GM23338 (cell line): ENCODE data around the gene SIK2. TPM values are rescaled to one million over a fixed set of nuclear protein-coding genes. Genes with fewer than 3 reads are reported as not detected.

Experiments used
- ATAC-seq: fragments of 200-7000 bp; cut with Tn5 transposase; 3 replicates; pipeline ENCODE4 v1.9.1; 2020
- DNase-seq: peaks from one replicate; pipeline ENCODE4 v3.0.0-alpha.2; 2015; ENCODE audit warnings: low spot score
- H2AFZ ChIP-seq: fragments of 200-600 bp; sonication (generic); 2 replicates; pipeline ENCODE4 v1.8.0; 2016; ENCODE audit warnings: antibody characterized with exemption, mild to moderate bottlenecking, moderate library complexity
- H3F3A ChIP-seq: fragments of 200-600 bp; sonication (generic); replicated peaks from 2 replicates; pipeline ENCODE4 v1.8.0; 2017; ENCODE audit warnings: antibody characterized with exemption, mixed run types, low read depth
- H3K27ac ChIP-seq: fragments of 200-600 bp; sonication (generic); 2 replicates; pipeline ENCODE4 v1.6.1; 2016; ENCODE audit warnings: low read depth
- H3K27me3 ChIP-seq: fragments of 200-600 bp; sonication (generic); 2 replicates; pipeline ENCODE4 v1.8.0; 2016; ENCODE audit warnings: mild to moderate bottlenecking, mixed run types, moderate library complexity; ENCODE audit not compliant: insufficient read depth
- H3K36me3 ChIP-seq: fragments of 200-600 bp; sonication (generic); 2 replicates; pipeline ENCODE4 v1.8.0; 2016; ENCODE audit warnings: mild to moderate bottlenecking; ENCODE audit not compliant: insufficient read depth
- H3K4me1 ChIP-seq: fragments of 200-600 bp; sonication (generic); 2 replicates; pipeline ENCODE4 v1.8.0; 2016; ENCODE audit warnings: mild to moderate bottlenecking, moderate library complexity; ENCODE audit not compliant: insufficient read depth
- H3K4me2 ChIP-seq: fragments of 200-600 bp; sonication (generic); 2 replicates; pipeline ENCODE4 v1.7.1; 2017; ENCODE audit warnings: mixed run types
- H3K4me3 ChIP-seq: fragments of 200-600 bp; sonication (generic); 2 replicates; pipeline ENCODE4 v1.6.1; 2016; ENCODE audit warnings: mixed run types
- H3K79me2 ChIP-seq: fragments of 200-600 bp; sonication (generic); replicated peaks from 2 replicates; pipeline ENCODE4 v1.8.0; 2017; ENCODE audit warnings: mild to moderate bottlenecking; ENCODE audit not compliant: insufficient read depth
- H3K9me2 ChIP-seq: fragments of 200-600 bp; sonication (generic); 2 replicates; pipeline ENCODE4 v1.8.0; 2017; ENCODE audit not compliant: insufficient read depth
- H4K20me1 ChIP-seq: fragments of 200-600 bp; sonication (generic); replicated peaks from 2 replicates; pipeline ENCODE4 v1.8.0; 2017; ENCODE audit warnings: mild to moderate bottlenecking; ENCODE audit not compliant: insufficient read depth
- H3K27ac Mint-ChIP-seq: 2 replicates; pipeline ENCODE4 v1.8.0; 2020; ENCODE audit warnings: inconsistent platforms, mild to moderate bottlenecking, moderate library complexity, mixed read lengths
- H3K27me3 Mint-ChIP-seq: 3 replicates; pipeline ENCODE4 v1.8.0; 2022; ENCODE audit warnings: low read depth, mild to moderate bottlenecking, moderate library complexity, mixed read lengths, inconsistent platforms; ENCODE audit not compliant: insufficient read depth, poor library complexity
- H3K36me3 Mint-ChIP-seq: 3 replicates; pipeline ENCODE4 v1.8.0; 2021; ENCODE audit warnings: low read depth, mild to moderate bottlenecking, inconsistent platforms, moderate library complexity, mixed read lengths
- H3K4me1 Mint-ChIP-seq: 3 replicates; pipeline ENCODE4 v1.8.0; 2020; ENCODE audit warnings: mild to moderate bottlenecking, inconsistent platforms, mixed read lengths
- H3K4me3 Mint-ChIP-seq: 3 replicates; pipeline ENCODE4 v1.8.0; 2021; ENCODE audit warnings: moderate library complexity, mild to moderate bottlenecking, inconsistent platforms, mixed read lengths
- H3K9me3 Mint-ChIP-seq: 3 replicates; pipeline ENCODE4 v1.8.0; 2020; ENCODE audit warnings: moderate library complexity, mild to moderate bottlenecking, inconsistent platforms, mixed read lengths
- CREB1 ChIP-seq: fragments of 250-450 bp; sonication (Bioruptor Pico); IDR thresholded peaks from 2 replicates; pipeline ENCODE4 v1.5.0; 2020; ENCODE audit warnings: low read depth, mild to moderate bottlenecking, moderate library complexity
- CTCF ChIP-seq, 2 experiments: fragments of 200-600 bp in 1 of 2; sonication (generic) in 1 of 2; conservative IDR thresholded peaks; 2 replicates each; pipeline versions ENCODE4 v1.5.1 to v1.6.1; 2016 to 2017; ENCODE audit warnings: antibody characterized with exemption in 2 of 2, low read depth in 2 of 2, mild to moderate bottlenecking in 2 of 2, moderate library complexity in 1 of 2
- EZH2 ChIP-seq: fragments of 200-600 bp; sonication (generic); IDR thresholded peaks from one replicate; pipeline ENCODE4 v1.8.0; 2017; ENCODE audit warnings: antibody characterized with exemption, mild to moderate bottlenecking, low read depth; ENCODE audit not compliant: unreplicated experiment
- EZH2phosphoT487 ChIP-seq: fragments of 200-600 bp; sonication (generic); IDR thresholded peaks from one replicate; pipeline ENCODE4 v1.8.1; 2018; ENCODE audit warnings: antibody characterized with exemption; ENCODE audit not compliant: unreplicated experiment
- JUNB ChIP-seq: IDR thresholded peaks from one replicate; pipeline ENCODE4 v1.6.1; 2016; ENCODE audit warnings: antibody characterized with exemption; ENCODE audit not compliant: unreplicated experiment
- NANOG ChIP-seq: IDR thresholded peaks from 2 replicates; pipeline ENCODE4 v1.6.1; 2016; ENCODE audit warnings: antibody characterized with exemption, borderline replicate concordance
- POLR2AphosphoS5 ChIP-seq: IDR thresholded peaks from 2 replicates; pipeline ENCODE4 v1.6.1; 2016; ENCODE audit warnings: antibody characterized with exemption, low read depth
- REST ChIP-seq: IDR thresholded peaks from one replicate; pipeline ENCODE4 v1.6.1; 2018; ENCODE audit warnings: antibody characterized with exemption; ENCODE audit not compliant: unreplicated experiment
- STAT1 ChIP-seq: IDR thresholded peaks from one replicate; pipeline ENCODE4 v1.6.1; 2016; ENCODE audit warnings: antibody characterized with exemption; ENCODE audit not compliant: unreplicated experiment
- ZNF114 ChIP-seq: fragments of 250-450 bp; sonication (Bioruptor Pico); IDR thresholded peaks from 2 replicates; pipeline ENCODE4 v1.5.0; 2020; ENCODE audit warnings: mild to moderate bottlenecking, moderate library complexity
- ZNF331 ChIP-seq: fragments of 250-450 bp; sonication (Bioruptor Pico); IDR thresholded peaks from 2 replicates; pipeline ENCODE4 v1.5.0; 2020; ENCODE audit warnings: low read depth, mild to moderate bottlenecking, moderate library complexity
- polyA plus RNA-seq: library from polyadenylated mRNA; unstranded; fragments of >200 nt; fragmentation: Nextera tagmentation; extraction: Ambion mirVana; gene quantifications from 2 replicates; pipeline ENCODE4 v1.2.1, GENCODE V29; 2016
- total RNA-seq: library from RNA; depleted of rRNA; stranded (reverse); fragments of >200 nt; shearing (Covaris generic); gene quantifications from 2 replicates; pipeline ENCODE4 v1.2.3, GENCODE V29; 2014
- TF ChIP-seq, protein P1 (sequence below): IDR thresholded peaks from 2 replicates; pipeline ENCODE4 v1.6.1; 2016; ENCODE audit warnings: antibody characterized with exemption

The SIK2 gene
- total and polyA plus RNA-seq, 2 experiments from 2014 or later, result 2.3 to 6.7 TPM

DNA sequence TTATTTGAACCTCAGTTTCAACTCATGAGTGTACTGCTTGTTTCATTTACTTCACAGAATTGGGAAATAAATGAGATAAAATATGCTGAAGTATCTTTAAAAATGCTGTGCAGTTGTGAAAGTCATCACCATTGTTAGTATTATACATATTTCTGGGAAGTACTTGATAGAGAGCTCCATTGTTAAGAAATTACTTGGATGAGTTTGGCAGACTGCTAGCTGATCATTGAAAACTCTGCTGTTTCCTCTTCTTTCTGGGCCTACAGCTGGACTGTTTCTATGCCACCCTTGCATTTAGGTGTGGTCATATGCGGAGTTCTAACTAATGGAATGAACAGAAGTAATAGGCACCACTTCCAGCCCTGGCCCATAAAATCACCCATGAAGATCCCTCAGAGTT lies 10.0 kb downstream of the SIK2 start (continued):
- TF ChIP-seq, protein P1, sequence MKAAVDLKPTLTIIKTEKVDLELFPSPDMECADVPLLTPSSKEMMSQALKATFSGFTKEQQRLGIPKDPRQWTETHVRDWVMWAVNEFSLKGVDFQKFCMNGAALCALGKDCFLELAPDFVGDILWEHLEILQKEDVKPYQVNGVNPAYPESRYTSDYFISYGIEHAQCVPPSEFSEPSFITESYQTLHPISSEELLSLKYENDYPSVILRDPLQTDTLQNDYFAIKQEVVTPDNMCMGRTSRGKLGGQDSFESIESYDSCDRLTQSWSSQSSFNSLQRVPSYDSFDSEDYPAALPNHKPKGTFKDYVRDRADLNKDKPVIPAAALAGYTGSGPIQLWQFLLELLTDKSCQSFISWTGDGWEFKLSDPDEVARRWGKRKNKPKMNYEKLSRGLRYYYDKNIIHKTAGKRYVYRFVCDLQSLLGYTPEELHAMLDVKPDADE, result no peak
- TF ChIP-seq POLR2AphosphoS5 (no peak), REST (no peak)

DNA sequence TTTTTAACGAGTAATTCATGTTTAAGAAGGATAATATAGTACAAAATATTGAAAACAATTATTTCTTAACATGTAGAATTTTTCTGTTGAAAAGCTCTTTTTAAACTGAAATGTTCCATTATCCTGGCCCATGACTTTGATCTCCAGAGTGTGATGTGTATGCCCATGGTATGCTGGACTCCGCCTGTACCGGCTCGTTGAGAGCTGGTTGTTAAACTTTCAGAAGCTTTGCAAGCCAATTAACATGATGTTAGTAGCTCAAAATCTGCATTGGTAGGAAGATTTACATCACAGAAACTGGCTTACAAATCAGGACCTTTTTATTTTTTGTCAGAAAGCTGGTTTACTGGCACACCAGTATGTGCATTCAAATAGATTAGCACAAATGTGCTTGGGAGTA lies 15.0 kb downstream of the SIK2 start:
- Mint-ChIP-seq H3K27ac (no peak overlapping the region), H3K4me3 (no peak overlapping the region), H3K9me3 (no peaks in the 10 kb centered on the region), H3K27me3 (no peaks in the 10 kb centered on the region), H3K4me1 (0 out of 3 replicates have a peak, but pooled peaks cover under 1% of the 10 kb centered on the region), H3K36me3 (peaks cover 7% of the 10 kb centered on the region; the same call in 2 of the 3 replicates)
- H3K27me3 ChIP-seq, result no peaks in the 10 kb centered on the region
- no peak overlapping the region for H3K4me2 ChIP-seq
- H2AFZ ChIP-seq, result no peak overlapping the region
- H3F3A ChIP-seq, result no peaks in the 10 kb centered on the region
- no peaks in the 10 kb centered on the region for H3K36me3 ChIP-seq
- H3K4me3 ChIP-seq, result no peak overlapping the region
- H3K79me2 ChIP-seq, result no peaks in the 10 kb centered on the region
- H3K9me2 ChIP-seq, result no peaks in the 10 kb centered on the region
- no peaks in the 10 kb centered on the region for H3K4me1 ChIP-seq
- ATAC-seq, result no peak
- no peak overlapping the region for H3K27ac ChIP-seq
- no peak for DNase-seq
- no peaks in the 10 kb centered on the region; the same call in 1 of the 2 replicates for H4K20me1 ChIP-seq
- no peak for TF ChIP-seq REST
- TF ChIP-seq, protein P1, result no peak
- TF ChIP-seq ZNF114 (CRISPR knock-in tag), result no peak
- TF ChIP-seq POLR2AphosphoS5, result no peak
- no peak for TF ChIP-seq STAT1
- no peak for TF ChIP-seq ZNF331 (CRISPR knock-in tag)
- TF ChIP-seq EZH2phosphoT487, result no peak
- TF ChIP-seq EZH2, result no peak
- no peak for TF ChIP-seq CREB1
- TF ChIP-seq JUNB, result no peak
- no peak for TF ChIP-seq CTCF (conservative IDR thresholded peaks at IDR 0.05; ENCODE audit: low read depth in 2 of 2)
- no peak for TF ChIP-seq NANOG
